VCaP (cell line): ENCODE results near the gene METRN.

Source experiments
- H3K27ac ChIP-seq: fragments of 450-650 bp; 2 replicates; pipeline ENCODE4 v1.5.1; 2017
- TF ChIP-seq, protein P1 (sequence below): fragments of 450-650 bp; conservative IDR thresholded peaks from 2 replicates; pipeline ENCODE4 v1.5.1; 2017; ENCODE audit warnings: mild to moderate bottlenecking, moderate library complexity

Gene METRN

DNA sequence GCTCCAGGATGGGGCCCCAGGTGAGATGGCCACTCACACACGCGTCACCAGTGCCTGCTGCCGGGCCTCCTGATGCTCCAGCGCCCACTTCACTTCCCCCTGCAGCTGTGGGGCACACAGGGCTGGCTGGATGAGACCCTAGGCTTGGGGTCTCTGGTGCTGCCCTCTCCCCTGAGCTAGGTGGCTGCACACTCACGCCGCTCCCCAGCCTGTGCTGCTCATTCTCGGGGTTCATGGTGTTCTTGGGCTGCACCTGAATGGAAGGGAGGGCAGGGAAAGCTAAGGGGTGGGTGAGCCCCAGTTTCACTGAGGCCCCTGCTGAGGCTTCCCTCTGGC lies 10.1 kb downstream of the METRN start:
- TF ChIP-seq, protein P1, sequence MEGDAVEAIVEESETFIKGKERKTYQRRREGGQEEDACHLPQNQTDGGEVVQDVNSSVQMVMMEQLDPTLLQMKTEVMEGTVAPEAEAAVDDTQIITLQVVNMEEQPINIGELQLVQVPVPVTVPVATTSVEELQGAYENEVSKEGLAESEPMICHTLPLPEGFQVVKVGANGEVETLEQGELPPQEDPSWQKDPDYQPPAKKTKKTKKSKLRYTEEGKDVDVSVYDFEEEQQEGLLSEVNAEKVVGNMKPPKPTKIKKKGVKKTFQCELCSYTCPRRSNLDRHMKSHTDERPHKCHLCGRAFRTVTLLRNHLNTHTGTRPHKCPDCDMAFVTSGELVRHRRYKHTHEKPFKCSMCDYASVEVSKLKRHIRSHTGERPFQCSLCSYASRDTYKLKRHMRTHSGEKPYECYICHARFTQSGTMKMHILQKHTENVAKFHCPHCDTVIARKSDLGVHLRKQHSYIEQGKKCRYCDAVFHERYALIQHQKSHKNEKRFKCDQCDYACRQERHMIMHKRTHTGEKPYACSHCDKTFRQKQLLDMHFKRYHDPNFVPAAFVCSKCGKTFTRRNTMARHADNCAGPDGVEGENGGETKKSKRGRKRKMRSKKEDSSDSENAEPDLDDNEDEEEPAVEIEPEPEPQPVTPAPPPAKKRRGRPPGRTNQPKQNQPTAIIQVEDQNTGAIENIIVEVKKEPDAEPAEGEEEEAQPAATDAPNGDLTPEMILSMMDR = no peak
- peak overlapping the region; percentile 90 for H3K27ac ChIP-seq

DNA sequence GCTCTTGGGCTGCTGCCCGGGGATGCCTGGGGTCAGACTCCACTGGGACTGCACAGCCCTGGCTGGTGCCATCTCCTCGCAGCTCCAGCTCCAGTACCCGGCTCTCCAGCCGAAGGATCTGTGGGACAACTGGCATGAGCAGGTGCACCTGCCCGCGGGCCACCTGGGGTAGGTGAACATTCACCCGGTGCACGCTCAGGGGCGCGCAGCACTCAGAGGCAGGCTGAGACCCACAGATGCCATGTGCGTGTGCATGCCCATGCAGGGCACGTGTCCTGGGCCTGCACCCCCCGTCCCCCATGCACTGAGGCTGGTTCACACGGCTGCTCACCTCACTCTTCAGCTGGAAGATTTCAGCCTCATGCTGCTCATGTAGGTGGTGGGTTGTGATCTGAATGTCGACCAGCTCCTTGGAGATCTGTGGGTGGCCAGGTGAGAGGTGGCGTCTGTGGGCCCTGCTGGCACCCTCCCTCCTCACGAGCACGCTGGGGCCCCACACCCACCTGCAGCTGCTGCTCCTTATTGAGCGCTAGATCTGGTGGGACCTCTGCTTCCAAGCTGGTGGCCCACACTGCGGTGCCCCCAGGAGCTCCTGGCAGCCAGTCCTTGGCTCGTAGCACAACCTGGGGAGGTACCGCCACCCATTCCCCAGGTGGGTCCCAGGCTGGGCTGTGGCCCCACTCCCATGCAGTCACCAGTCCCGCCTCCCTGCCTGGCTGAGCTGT lies 10.7 kb downstream of the METRN start:
- peak overlapping the region; percentile 90 for H3K27ac ChIP-seq
- TF ChIP-seq, protein P1 = no peak

DNA sequence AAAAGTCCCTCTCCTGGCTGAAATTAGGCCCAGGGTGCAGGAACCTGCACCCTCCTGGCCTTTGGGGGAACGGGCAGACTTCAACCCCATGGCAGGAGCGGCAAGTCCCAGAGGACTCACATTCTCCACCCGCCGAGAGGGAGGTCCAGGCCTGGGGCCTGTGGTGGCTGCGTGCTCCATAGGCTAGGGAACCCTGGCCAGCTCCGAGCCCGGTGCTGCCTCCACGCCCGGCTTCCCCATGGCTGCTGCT lies 11.2 kb downstream of the METRN start:
- TF ChIP-seq, protein P1 = no peak
- H3K27ac ChIP-seq = peak overlapping the region; percentile 90

DNA sequence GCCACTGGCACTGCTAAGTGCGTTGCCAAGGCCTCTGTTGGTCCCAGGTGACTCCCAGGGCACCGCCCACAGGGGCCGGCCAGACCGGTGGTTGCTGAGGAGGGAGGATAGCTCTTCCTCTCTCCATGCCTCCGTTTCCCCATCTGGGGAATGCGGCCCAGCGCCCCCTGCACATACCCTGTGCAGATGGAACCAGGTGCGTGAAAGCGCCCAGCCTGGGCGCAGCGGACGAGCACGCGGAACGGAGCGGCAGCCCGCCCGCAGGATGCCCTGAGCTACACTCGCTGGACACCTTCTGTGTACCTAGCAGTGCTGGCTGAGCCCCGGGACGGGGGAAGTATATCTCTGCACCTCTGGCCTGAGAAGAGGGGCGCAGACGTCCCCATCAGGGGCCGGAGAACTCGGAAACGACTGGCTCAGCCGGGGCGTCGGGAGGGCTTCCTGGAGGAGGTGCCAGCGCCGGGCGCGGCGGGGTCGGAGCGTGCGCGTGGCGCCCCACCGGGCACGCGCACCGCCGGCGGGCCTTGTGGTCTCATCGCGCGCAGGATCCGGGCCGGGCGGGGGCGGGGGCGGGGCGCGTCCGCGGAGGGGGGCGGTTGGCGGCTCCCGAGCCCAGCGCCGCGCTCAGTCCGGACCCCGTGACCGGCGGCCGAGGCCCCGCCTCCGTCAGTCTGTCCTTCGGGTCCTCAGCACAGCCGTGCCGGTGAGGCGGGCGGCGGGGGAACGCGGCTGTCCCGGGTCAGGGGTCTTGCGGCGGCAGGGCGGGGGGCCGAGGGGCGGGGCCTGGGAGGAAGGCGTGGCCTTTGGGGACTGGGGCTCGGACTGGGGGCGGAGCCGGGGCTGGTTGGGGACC lies 11.7 kb downstream of the METRN start, which contains the start of the genes CCDC78 and HAGHL:
Gene CCDC78 (minus strand): TSS at position 6 of the 853 bp plus-strand sequence. CDS start 76 bp downstream, outside the sequence.
Gene HAGHL (plus strand): TSS at position 669 of the 853 bp plus-strand sequence. CDS start 404 bp downstream, outside the sequence.
- H3K27ac ChIP-seq = peak within 1 kb of the TSS; percentile 90
- TF ChIP-seq, protein P1 = no peak

DNA sequence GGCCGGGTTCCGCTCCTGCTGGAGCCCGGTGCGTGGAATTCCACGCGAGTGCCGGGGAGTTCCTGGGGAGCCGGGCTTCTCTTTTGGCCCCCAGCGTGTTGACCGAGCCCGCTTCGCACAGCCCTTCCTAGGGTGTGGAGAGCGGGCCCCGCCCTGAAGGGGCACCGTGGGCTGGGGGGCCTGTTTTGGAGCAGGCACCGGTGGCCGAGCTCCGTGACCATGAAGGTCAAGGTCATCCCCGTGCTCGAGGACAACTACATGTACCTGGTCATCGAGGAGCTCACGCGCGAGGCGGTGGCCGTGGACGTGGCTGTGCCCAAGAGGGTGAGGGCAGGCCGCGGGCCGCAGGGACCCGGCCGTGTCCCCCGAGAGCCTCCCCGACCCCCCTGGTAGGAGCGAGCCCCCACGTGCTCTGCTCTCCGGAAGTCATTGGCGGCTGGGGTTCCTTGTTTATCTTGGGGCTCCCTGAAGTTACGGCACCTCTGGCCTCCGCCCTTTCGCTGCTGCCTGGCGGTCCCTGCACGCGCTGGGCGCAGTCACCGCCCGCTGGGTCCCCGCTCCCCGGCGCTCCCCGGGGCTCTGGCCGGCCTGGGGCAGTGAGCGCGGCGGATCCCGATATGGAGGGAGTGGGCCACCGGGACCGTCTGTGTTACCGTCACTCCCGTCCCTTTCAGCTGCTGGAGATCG lies 12.5 kb downstream of the METRN start:
- TF ChIP-seq, protein P1 = no peak
- H3K27ac ChIP-seq = peak overlapping the region; percentile 90

DNA sequence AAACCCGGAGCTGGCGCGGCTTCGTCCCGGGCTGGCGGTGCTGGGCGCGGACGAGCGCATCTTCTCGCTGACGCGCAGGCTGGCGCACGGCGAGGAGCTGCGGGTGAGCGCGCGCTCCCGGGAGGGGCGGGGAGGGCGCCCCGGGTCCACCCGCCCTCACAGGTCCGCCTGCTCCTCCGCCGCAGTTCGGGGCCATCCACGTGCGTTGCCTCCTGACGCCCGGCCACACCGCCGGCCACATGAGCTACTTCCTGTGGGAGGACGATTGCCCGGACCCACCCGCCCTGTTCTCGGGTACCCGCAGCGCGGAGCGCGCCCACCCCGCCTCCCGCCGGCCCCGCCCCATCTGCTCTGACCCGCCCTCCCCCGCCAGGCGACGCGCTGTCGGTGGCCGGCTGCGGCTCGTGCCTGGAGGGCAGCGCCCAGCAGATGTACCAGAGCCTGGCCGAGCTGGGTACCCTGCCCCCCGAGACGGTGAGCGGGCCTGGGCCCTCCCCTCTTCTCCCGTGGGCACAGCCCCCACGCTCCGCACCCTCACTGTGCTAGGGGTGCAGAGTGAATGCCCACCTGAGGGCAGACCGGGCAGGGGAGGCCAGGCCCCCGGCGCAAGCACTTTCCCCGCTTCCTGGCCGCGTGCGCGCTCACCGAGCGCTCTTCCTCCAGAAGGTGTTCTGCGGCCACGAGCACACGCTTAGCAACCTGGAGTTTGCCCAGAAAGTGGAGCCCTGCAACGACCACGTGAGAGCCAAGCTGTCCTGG lies 13.4 kb downstream of the METRN start:
- H3K27ac ChIP-seq = peak overlapping the region; percentile 90
- TF ChIP-seq, protein P1 = no peak
